PC-3 (cell line): ENCODE measurements around the gene ADCY2. TPM values are rescaled to one million over a fixed set of nuclear protein-coding genes. Genes with fewer than 3 reads are reported as not detected.

ENCODE experiments used
- ATAC-seq: fragments of 200-7000 bp; cut with Tn5 transposase; 2 replicates; pipeline ENCODE4 v1.9.1; 2020; ENCODE audit warnings: mild to moderate bottlenecking, moderate library complexity
- BruUV-seq: library from RNA; stranded (reverse); fragments of 400-500 nt; replicated peaks from 2 replicates; lab custom pipeline; 2021; lab: Mats Ljungman, UMichigan
- CTCF ChIA-PET: fragments of 300-600 bp; sonication (Branson Sonifier 250); formaldehyde crosslinking; loops from one replicate; lab custom pipeline; 2022; ENCODE audit warnings: antibody characterized with exemption; lab: Charles Lee
- POLR2A ChIA-PET: fragments of 300-600 bp; sonication (Branson Sonifier 250); formaldehyde crosslinking; loops from one replicate; lab custom pipeline; 2022; ENCODE audit warnings: antibody characterized with exemption; ENCODE audit not compliant: unreplicated experiment; lab: Charles Lee
- DNase-seq: peaks from one replicate; pipeline ENCODE4 v3.0.0-alpha.2; 2015
- H2AFZ ChIP-seq: fragments of 300-600 bp; sonication (generic); 2 replicates; pipeline ENCODE4 v1.6.0; 2016; ENCODE audit warnings: antibody characterized with exemption, low read length
- H3F3A ChIP-seq: fragments of 300-600 bp; sonication (generic); one replicate; pipeline ENCODE4 v1.6.0; 2017; ENCODE audit warnings: antibody characterized with exemption, low read length, control low read depth, mild to moderate bottlenecking; ENCODE audit not compliant: unreplicated experiment
- H3K27ac ChIP-seq: fragments of 300-600 bp; sonication (generic); 2 replicates; pipeline ENCODE4 v1.5.1; 2016; ENCODE audit warnings: mild to moderate bottlenecking, low read length
- H3K27me3 ChIP-seq: fragments of 300-600 bp; sonication (generic); 2 replicates; pipeline ENCODE4 v1.6.1; 2016; ENCODE audit warnings: low read length, mixed read lengths
- H3K36me3 ChIP-seq: fragments of 300-600 bp; sonication (generic); 2 replicates; pipeline ENCODE4 v1.6.1; 2016; ENCODE audit warnings: low read depth, mixed run types, low read length, mixed read lengths
- H3K4me1 ChIP-seq: fragments of 300-600 bp; sonication (generic); 2 replicates; pipeline ENCODE4 v1.5.1; 2016; ENCODE audit warnings: low read length; ENCODE audit not compliant: insufficient read depth
- H3K4me2 ChIP-seq: fragments of 300-600 bp; sonication (generic); 2 replicates; pipeline ENCODE4 v1.6.0; 2016; ENCODE audit warnings: low read length
- H3K4me3 ChIP-seq: fragments of 300-600 bp; sonication (generic); 2 replicates; pipeline ENCODE4 v1.5.1; 2016; ENCODE audit warnings: mild to moderate bottlenecking, low read length, mixed read lengths
- H3K79me2 ChIP-seq: fragments of 300-600 bp; sonication (generic); 2 replicates; pipeline ENCODE4 v1.6.1; 2017; ENCODE audit warnings: low read length, mixed read lengths
- H3K9ac ChIP-seq: fragments of 300-600 bp; sonication (generic); 2 replicates; pipeline ENCODE4 v1.6.0; 2016; ENCODE audit warnings: mild to moderate bottlenecking, low read length
- H3K9me2 ChIP-seq: fragments of 300-600 bp; sonication (generic); replicated peaks from 2 replicates; pipeline ENCODE4 v1.6.1; 2016; ENCODE audit warnings: mixed run types, low read length, mixed read lengths
- H3K9me3 ChIP-seq: fragments of 300-600 bp; sonication (generic); 2 replicates; pipeline ENCODE4 v1.6.1; 2016; ENCODE audit warnings: low read length, mixed read lengths
- H4K20me1 ChIP-seq: fragments of 300-600 bp; sonication (generic); 2 replicates; pipeline ENCODE4 v1.6.1; 2016; ENCODE audit warnings: low read length, mixed read lengths
- CTCF ChIP-seq: fragments of 300-600 bp; sonication (generic); conservative IDR thresholded peaks from 2 replicates; pipeline ENCODE4 v1.5.1; 2017; ENCODE audit warnings: antibody characterized with exemption, low read depth, mild to moderate bottlenecking, low read length
- EZH2 ChIP-seq: fragments of 300-600 bp; sonication (generic); IDR thresholded peaks from one replicate; pipeline ENCODE4 v1.6.1; 2017; ENCODE audit warnings: antibody characterized with exemption, mild to moderate bottlenecking, low read length; ENCODE audit not compliant: unreplicated experiment
- EZH2phosphoT487 ChIP-seq: fragments of 300-600 bp; sonication (generic); IDR thresholded peaks from 2 replicates; pipeline ENCODE4 v1.6.1; 2018; ENCODE audit warnings: mild to moderate bottlenecking, antibody characterized with exemption, low read length, borderline replicate concordance
- intact Hi-C: fragments of 100-400 bp; cut with micrococcal nuclease; formaldehyde crosslinking; loops from 2 replicates; pipeline ENCODE4 v1.9.0; 2023
- total RNA-seq: library from RNA; depleted of rRNA; stranded (reverse); fragments of >200 nt; gene quantifications from 2 replicates; pipeline ENCODE4 v1.2.3, GENCODE V29; 2014

Gene ADCY2
- total RNA-seq, 1 experiment from 2014 or later, result not detected

GRCh38 chr5:7546555-7546954, 150.6 kb downstream of the ADCY2 start:
- Histone ChIP-seq H3K9me3 (0 out of 2 replicates have a peak, but pooled peaks cover 3% of the 10 kb centered on the region), H3K9ac (no peak overlapping the region), H3K4me3 (no peak overlapping the region), H3K27ac (no peak overlapping the region), H3K4me1 (no peaks in the 10 kb centered on the region), H4K20me1 (no peaks in the 10 kb centered on the region), H3F3A (no peaks in the 10 kb centered on the region), H3K36me3 (no peaks in the 10 kb centered on the region), H3K79me2 (no peaks in the 10 kb centered on the region), H3K9me2 (no peaks in the 10 kb centered on the region), H3K27me3 (peaks cover 2% of the 10 kb centered on the region; the same call in 1 of the 2 replicates), H3K4me2 (no peak overlapping the region), H2AFZ (no peak overlapping the region)
- BruUV-seq, result no TSS peak
- ChIA-PET CTCF (no interaction called here), POLR2A (no interaction called here)
- TF ChIP-seq EZH2phosphoT487 (no peak), EZH2 (no peak), CTCF (no peak)
- intact Hi-C loops, result no loop called here
- DNase-seq, result no peak
- no peak for ATAC-seq

- no peaks in the 10 kb centered on the region for H3K36me3 ChIP-seq
- H3K27ac ChIP-seq, result no peak overlapping the region
- ATAC-seq, result no peak
- POLR2A ChIA-PET, result no interaction called here
- no peak for DNase-seq
- H3K4me2 ChIP-seq, result no peak overlapping the region
- no peak overlapping the region for H2AFZ ChIP-seq
- CTCF ChIA-PET, result no interaction called here
- H3K79me2 ChIP-seq, result no peaks in the 10 kb centered on the region
- no peak overlapping the region for H3K4me3 ChIP-seq
- H3F3A ChIP-seq, result no peaks in the 10 kb centered on the region
- no peaks in the 10 kb centered on the region for H4K20me1 ChIP-seq
- no peaks in the 10 kb centered on the region; the same call in 1 of the 2 replicates for H3K9me3 ChIP-seq
- BruUV-seq, result no TSS peak
- no peak for TF ChIP-seq EZH2phosphoT487
- no peak for TF ChIP-seq CTCF
- TF ChIP-seq EZH2, result no peak
- peaks cover 2% of the 10 kb centered on the region; the same call in 1 of the 2 replicates for H3K27me3 ChIP-seq
- intact Hi-C loops, result no loop called here
- no peaks in the 10 kb centered on the region for H3K9me2 ChIP-seq
- no peaks in the 10 kb centered on the region for H3K4me1 ChIP-seq
- no peak overlapping the region for H3K9ac ChIP-seq
These were observed 152.7 kb downstream of the ADCY2 start for GRCh38 chr5:7548596-7548995.

- H3K9ac ChIP-seq, result no peak overlapping the region
- no peak for ATAC-seq
- CTCF ChIA-PET, result no interaction called here
- H3K79me2 ChIP-seq, result no peaks in the 10 kb centered on the region
- no peaks in the 10 kb centered on the region for H3K9me3 ChIP-seq
- H3K4me3 ChIP-seq, result no peak overlapping the region
- TF ChIP-seq CTCF (no peak), EZH2 (no peak), EZH2phosphoT487 (no peak)
- BruUV-seq, result no TSS peak
- H3K9me2 ChIP-seq, result no peaks in the 10 kb centered on the region
- no peak overlapping the region for H3K4me2 ChIP-seq
- H2AFZ ChIP-seq, result no peak overlapping the region
- no peak for DNase-seq
- H3K36me3 ChIP-seq, result no peaks in the 10 kb centered on the region
- no peaks in the 10 kb centered on the region for H3K4me1 ChIP-seq
- H3K27ac ChIP-seq, result no peak overlapping the region
- POLR2A ChIA-PET, result no interaction called here
- intact Hi-C loops, result no loop called here
- no peaks in the 10 kb centered on the region for H3F3A ChIP-seq
- H4K20me1 ChIP-seq, result no peaks in the 10 kb centered on the region
- H3K27me3 ChIP-seq, result 0 out of 2 replicates have a peak, but pooled peaks cover 13% of the 10 kb centered on the region
These were observed 169.6 kb downstream of the ADCY2 start for GRCh38 chr5:7565559-7565958.
